Right renal pelvis (tissue), 4 donors: ENCODE measurements around the gene ZNF443. TPM values are rescaled to one million over a fixed set of nuclear protein-coding genes. Genes with fewer than 3 reads are reported as not detected.
"Not testable (repeated sequence)": the region's sequence is repeated elsewhere in the genome, so short reads cannot be mapped to it uniquely, and the experiment has no call there.

Experiments used
- DNase-seq, 4 donors: peaks; one replicate each; pipeline ENCODE4 v3.0.0-alpha.2; 2013; ENCODE audit warnings: low read depth in 4 of 4, low spot score in 3 of 4, missing footprints in 1 of 4
- polyA plus RNA-seq, 4 donors: library from polyadenylated mRNA; unstranded; fragments of 120-200 nt; gene quantifications; one replicate each; pipeline ENCODE4 v1.2.1, GENCODE V29; 2013; ENCODE audit not compliant: insufficient read length in 4 of 4

The ZNF443 gene
- 10 to 100 TPM in 3 of 4 donors, 1 to 10 TPM in 1; 9.7 to 12.0 (median 11.6) TPM for polyA plus RNA-seq

- DNase-seq, result peak; percentile 93 to 97 (median 96)
These were observed at the start of gene ZNF443 for GRCh38 chr19:12440541-12441316. Gene ZNF443, minus strand, starts transcription at chr19:12441021. Its CDS starts 107 bp downstream, at chr19:12440914.

- not testable (repeated sequence) for DNase-seq
These were observed 45.5 kb upstream of the ZNF443 start for GRCh38 chr19:12486265-12486783.

- no peak for DNase-seq
These were observed 44.8 kb upstream of the ZNF443 start for GRCh38 chr19:12485571-12485970.

GRCh38 chr19:12485052-12485416, 44.2 kb upstream of the ZNF443 start:
- no peak for DNase-seq

- DNase-seq, result peak; percentile 91 to 93 (median 92)
These were observed 43.7 kb upstream of the ZNF443 start, which contains the start of gene ZNF709 for GRCh38 chr19:12484371-12485051. Gene ZNF709, minus strand, starts transcription at chr19:12484816. Its CDS starts 159 bp downstream, at chr19:12484657.

GRCh38 chr19:12484011-12484370, 43.2 kb upstream of the ZNF443 start:
- DNase-seq, result no peak

GRCh38 chr19:12482509-12482886, 41.7 kb upstream of the ZNF443 start:
- DNase-seq, result no peak

- DNase-seq, result no peak
These were observed 41.1 kb upstream of the ZNF443 start for GRCh38 chr19:12481781-12482508.

GRCh38 chr19:12478234-12478941, 37.6 kb upstream of the ZNF443 start:
- DNase-seq, result no peak

- not testable (repeated sequence) for DNase-seq
These were observed 26.8 kb upstream of the ZNF443 start for GRCh38 chr19:12467651-12468050.

- DNase-seq, result no peak
These were observed 24.4 kb upstream of the ZNF443 start for GRCh38 chr19:12465211-12465610.

- no peak for DNase-seq
These were observed 23.9 kb upstream of the ZNF443 start for GRCh38 chr19:12464769-12465168.

GRCh38 chr19:12464139-12464538, 23.3 kb upstream of the ZNF443 start:
- not testable (repeated sequence) for DNase-seq

GRCh38 chr19:12453495-12453894, 12.7 kb upstream of the ZNF443 start:
- peak in 1 of 4 donors; percentile 7 for DNase-seq

- DNase-seq, result no peak
These were observed 10.0 kb upstream of the ZNF443 start for GRCh38 chr19:12450844-12451243.

GRCh38 chr19:12448808-12449207, 8.0 kb upstream of the ZNF443 start:
- no peak for DNase-seq

GRCh38 chr19:12439686-12440540, 908 bp downstream of the ZNF443 start:
- DNase-seq, result peak in 1 of 4 donors; percentile 5

GRCh38 chr19:12430726-12431299, 10.0 kb downstream of the ZNF443 start:
- not testable (repeated sequence) for DNase-seq

GRCh38 chr19:12425888-12426274, 14.9 kb downstream of the ZNF443 start:
- no peak for DNase-seq
